ENCODE data around the gene RAVER1.

DNA sequence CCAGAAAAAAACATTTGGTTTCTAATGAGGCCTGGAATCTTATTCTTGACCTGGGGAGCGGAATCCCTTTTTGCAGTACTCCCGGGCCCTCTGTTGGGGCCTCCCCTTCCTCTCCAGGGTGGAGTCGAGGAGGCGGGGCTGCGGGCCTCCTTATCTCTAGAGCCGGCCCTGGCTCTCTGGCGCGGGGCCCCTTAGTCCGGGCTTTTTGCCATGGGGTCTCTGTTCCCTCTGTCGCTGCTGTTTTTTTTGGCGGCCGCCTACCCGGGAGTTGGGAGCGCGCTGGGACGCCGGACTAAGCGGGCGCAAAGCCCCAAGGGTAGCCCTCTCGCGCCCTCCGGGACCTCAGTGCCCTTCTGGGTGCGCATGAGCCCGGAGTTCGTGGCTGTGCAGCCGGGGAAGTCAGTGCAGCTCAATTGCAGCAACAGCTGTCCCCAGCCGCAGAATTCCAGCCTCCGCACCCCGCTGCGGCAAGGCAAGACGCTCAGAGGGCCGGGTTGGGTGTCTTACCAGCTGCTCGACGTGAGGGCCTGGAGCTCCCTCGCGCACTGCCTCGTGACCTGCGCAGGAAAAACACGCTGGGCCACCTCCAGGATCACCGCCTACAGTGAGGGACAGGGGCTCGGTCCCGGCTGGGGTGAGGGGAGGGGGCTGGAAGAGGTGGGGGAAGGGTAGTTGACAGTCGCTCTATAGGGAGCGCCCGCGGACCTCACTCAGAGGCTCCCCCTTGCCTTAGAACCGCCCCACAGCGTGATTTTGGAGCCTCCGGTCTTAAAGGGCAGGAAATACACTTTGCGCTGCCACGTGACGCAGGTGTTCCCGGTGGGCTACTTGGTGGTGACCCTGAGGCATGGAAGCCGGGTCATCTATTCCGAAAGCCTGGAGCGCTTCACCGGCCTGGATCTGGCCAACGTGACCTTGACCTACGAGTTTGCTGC is 46.3 kb downstream of the RAVER1 start, which contains the start of gene ICAM4:
- TF ChIP-seq CSDC2 (CRISPR knock-in tag; IDR thresholded peaks at IDR 0.05) (no peak), CREB5 (CRISPR knock-in tag; IDR thresholded peaks at IDR 0.05; ENCODE audit: low read depth) (no peak), ISL1 (CRISPR knock-in tag; IDR thresholded peaks at IDR 0.05) (no peak), ARNTL (CRISPR knock-in tag; IDR thresholded peaks at IDR 0.05; ENCODE audit: borderline replicate concordance, low read depth) (no peak)
- TF ChIP-seq, protein P1, sequence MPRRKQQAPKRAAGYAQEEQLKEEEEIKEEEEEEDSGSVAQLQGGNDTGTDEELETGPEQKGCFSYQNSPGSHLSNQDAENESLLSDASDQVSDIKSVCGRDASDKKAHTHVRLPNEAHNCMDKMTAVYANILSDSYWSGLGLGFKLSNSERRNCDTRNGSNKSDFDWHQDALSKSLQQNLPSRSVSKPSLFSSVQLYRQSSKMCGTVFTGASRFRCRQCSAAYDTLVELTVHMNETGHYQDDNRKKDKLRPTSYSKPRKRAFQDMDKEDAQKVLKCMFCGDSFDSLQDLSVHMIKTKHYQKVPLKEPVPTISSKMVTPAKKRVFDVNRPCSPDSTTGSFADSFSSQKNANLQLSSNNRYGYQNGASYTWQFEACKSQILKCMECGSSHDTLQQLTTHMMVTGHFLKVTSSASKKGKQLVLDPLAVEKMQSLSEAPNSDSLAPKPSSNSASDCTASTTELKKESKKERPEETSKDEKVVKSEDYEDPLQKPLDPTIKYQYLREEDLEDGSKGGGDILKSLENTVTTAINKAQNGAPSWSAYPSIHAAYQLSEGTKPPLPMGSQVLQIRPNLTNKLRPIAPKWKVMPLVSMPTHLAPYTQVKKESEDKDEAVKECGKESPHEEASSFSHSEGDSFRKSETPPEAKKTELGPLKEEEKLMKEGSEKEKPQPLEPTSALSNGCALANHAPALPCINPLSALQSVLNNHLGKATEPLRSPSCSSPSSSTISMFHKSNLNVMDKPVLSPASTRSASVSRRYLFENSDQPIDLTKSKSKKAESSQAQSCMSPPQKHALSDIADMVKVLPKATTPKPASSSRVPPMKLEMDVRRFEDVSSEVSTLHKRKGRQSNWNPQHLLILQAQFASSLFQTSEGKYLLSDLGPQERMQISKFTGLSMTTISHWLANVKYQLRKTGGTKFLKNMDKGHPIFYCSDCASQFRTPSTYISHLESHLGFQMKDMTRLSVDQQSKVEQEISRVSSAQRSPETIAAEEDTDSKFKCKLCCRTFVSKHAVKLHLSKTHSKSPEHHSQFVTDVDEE (CRISPR knock-in tag; IDR thresholded peaks at IDR 0.05), result no peak
